Measurements from ENCODE around the gene MICU2.

The MICU2 gene

GRCh38 chr13:21465710-21466160, 138.2 kb downstream of the MICU2 start:
- no peaks in the 10 kb centered on the region for H4K20me1 ChIP-seq (ENCODE audit: insufficient read depth)
- H3K4me2 ChIP-seq: no peak overlapping the region
- TF ChIP-seq, protein P1, sequence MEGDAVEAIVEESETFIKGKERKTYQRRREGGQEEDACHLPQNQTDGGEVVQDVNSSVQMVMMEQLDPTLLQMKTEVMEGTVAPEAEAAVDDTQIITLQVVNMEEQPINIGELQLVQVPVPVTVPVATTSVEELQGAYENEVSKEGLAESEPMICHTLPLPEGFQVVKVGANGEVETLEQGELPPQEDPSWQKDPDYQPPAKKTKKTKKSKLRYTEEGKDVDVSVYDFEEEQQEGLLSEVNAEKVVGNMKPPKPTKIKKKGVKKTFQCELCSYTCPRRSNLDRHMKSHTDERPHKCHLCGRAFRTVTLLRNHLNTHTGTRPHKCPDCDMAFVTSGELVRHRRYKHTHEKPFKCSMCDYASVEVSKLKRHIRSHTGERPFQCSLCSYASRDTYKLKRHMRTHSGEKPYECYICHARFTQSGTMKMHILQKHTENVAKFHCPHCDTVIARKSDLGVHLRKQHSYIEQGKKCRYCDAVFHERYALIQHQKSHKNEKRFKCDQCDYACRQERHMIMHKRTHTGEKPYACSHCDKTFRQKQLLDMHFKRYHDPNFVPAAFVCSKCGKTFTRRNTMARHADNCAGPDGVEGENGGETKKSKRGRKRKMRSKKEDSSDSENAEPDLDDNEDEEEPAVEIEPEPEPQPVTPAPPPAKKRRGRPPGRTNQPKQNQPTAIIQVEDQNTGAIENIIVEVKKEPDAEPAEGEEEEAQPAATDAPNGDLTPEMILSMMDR (conservative IDR thresholded peaks at IDR 0.05; ENCODE audit: low read depth, low read length): no peak
- H3K27me3 ChIP-seq (ENCODE audit: insufficient read depth, low read depth): no peaks in the 10 kb centered on the region
- H3K4me3 ChIP-seq (IDR thresholded peaks at IDR 0.05; ENCODE audit: insufficient read depth, low read depth, low read length): no peak overlapping the region
- H2AFZ ChIP-seq (ENCODE audit: low read depth): no peak overlapping the region
- no peak overlapping the region for H3K27ac ChIP-seq
- H3K9ac ChIP-seq: no peak overlapping the region
- H3K36me3 ChIP-seq (ENCODE audit: insufficient read depth): no peaks in the 10 kb centered on the region
- H3K79me2 ChIP-seq (ENCODE audit: insufficient read depth, low read depth): no peaks in the 10 kb centered on the region
- no peaks in the 10 kb centered on the region for H3K4me1 ChIP-seq (ENCODE audit: low read depth, poor library complexity, severe bottlenecking)

- Histone ChIP-seq H4K20me1 (ENCODE audit: insufficient read depth) (no peaks in the 10 kb centered on the region), H3K4me1 (ENCODE audit: low read depth, poor library complexity, severe bottlenecking) (no peaks in the 10 kb centered on the region), H3K27ac (no peak overlapping the region), H3K4me2 (no peak overlapping the region), H3K79me2 (ENCODE audit: insufficient read depth, low read depth) (peaks cover 2% of the 10 kb centered on the region; the same call in 1 of the 2 replicates), H2AFZ (ENCODE audit: low read depth) (no peak overlapping the region), H3K4me3 (IDR thresholded peaks at IDR 0.05; ENCODE audit: insufficient read depth, low read depth, low read length) (no peak overlapping the region), H3K9ac (no peak overlapping the region), H3K27me3 (ENCODE audit: insufficient read depth, low read depth) (no peaks in the 10 kb centered on the region), H3K36me3 (ENCODE audit: insufficient read depth) (no peaks in the 10 kb centered on the region)
- TF ChIP-seq, protein P1 (conservative IDR thresholded peaks at IDR 0.05; ENCODE audit: low read depth, low read length): no peak
Observed at GRCh38 chr13:21463424-21463823, 140.5 kb downstream of the MICU2 start.

DNA sequence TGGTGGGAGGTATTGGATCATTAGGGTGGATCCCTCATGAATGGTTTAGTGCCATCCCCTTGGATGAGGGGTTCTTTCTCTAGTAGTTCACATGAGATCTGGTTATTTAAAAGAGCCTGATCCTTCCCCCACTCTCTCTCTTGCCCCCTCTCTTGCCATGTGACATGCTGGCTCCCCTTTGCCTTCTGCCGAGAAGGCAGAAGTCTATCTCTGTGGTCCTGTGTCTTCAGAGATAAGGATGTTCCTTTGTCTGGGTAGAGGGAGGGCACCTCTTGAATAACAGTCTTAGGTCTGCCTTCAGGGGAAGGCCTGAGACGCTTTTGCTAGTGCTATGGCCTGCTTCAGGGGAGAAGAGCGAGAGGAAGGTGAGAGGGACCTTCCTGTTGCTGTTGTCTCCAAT, 142.8 kb downstream of the MICU2 start:
- Histone ChIP-seq H3K36me3 (ENCODE audit: insufficient read depth) (no peaks in the 10 kb centered on the region), H4K20me1 (ENCODE audit: insufficient read depth) (no peaks in the 10 kb centered on the region), H3K27me3 (ENCODE audit: insufficient read depth, low read depth) (no peaks in the 10 kb centered on the region), H3K4me2 (no peak overlapping the region), H3K9ac (no peak overlapping the region), H2AFZ (ENCODE audit: low read depth) (no peak overlapping the region), H3K27ac (no peak overlapping the region), H3K4me1 (ENCODE audit: low read depth, poor library complexity, severe bottlenecking) (peaks cover 10% of the 10 kb centered on the region), H3K79me2 (ENCODE audit: insufficient read depth, low read depth) (peaks cover 22% of the 10 kb centered on the region), H3K4me3 (IDR thresholded peaks at IDR 0.05; ENCODE audit: insufficient read depth, low read depth, low read length) (no peak overlapping the region)
- TF ChIP-seq, protein P1 (conservative IDR thresholded peaks at IDR 0.05; ENCODE audit: low read depth, low read length): no peak

DNA sequence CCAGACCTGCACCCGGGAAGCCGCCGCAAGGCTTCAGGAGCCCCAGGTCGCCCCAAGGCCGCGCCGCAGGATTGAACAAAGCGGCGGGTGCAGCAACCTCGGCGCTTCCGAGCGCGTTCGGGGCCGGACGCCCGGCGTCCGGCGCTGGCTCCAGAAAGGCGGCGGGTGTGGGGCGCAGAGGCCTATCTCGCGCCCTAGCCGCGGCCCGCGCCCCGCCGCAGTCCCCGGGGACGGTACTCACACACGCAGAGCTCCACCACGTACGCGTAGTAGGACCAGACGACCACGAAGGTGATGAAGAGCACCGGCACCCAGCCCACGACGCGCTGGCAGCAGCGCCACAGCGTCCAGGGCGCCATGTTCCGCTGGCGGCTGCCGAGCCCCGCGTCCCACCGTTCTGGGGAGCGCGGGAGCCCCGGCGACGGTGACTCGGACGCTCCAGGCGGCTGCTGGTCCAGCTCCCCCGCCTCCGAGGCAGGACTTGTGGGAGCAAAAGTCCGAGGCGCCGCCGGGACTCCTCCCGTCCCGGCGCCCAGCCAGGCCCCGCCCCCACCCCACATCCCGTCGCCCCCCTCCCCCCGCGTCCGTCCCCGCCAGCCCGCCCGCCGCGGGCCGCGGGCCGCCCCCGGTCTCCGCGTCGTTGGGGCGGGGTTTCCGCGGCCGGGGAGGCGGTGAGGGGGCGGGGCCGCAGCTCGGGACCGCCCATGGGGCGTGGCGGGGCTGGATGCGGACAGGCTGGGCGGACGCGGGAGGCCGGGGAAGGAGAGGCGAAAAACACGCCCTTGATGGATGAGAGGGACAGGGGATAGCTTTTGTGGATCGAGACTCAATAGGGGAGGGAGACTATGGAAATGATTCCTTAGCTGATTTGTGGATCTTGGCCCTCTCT, 144.9 kb downstream of the MICU2 start, which contains the start of gene ZDHHC20:
ZDHHC20 (minus strand) TSS at position 491 of the 889 bp plus-strand sequence; CDS start at position 359, 132 bp downstream.
- no peak within 1 kb of the TSS for H3K4me3 ChIP-seq (IDR thresholded peaks at IDR 0.05; ENCODE audit: insufficient read depth, low read depth, low read length)
- H3K79me2 ChIP-seq (ENCODE audit: insufficient read depth, low read depth): peaks cover 39% of the 10 kb centered on the region
- H3K36me3 ChIP-seq (ENCODE audit: insufficient read depth): no peaks in the 10 kb centered on the region
- H3K4me1 ChIP-seq (ENCODE audit: low read depth, poor library complexity, severe bottlenecking): peaks cover 10% of the 10 kb centered on the region
- H3K27me3 ChIP-seq (ENCODE audit: insufficient read depth, low read depth): no peaks in the 10 kb centered on the region
- peak within 1 kb of the TSS; percentile 80 for H3K4me2 ChIP-seq
- H3K27ac ChIP-seq: peak within 1 kb of the TSS; percentile 75
- TF ChIP-seq, protein P1 (conservative IDR thresholded peaks at IDR 0.05; ENCODE audit: low read depth, low read length): no peak
- peak within 1 kb of the TSS; percentile 78 for H3K9ac ChIP-seq
- no peaks in the 10 kb centered on the region for H4K20me1 ChIP-seq (ENCODE audit: insufficient read depth)
- H2AFZ ChIP-seq (ENCODE audit: low read depth): peak within 1 kb of the TSS; percentile 87

Measured in KMS-11 (cell line).